GM21786 (cell line): ENCODE data around the gene ENO1.
"Not testable (repeated sequence)": the region's sequence is repeated elsewhere in the genome, so short reads cannot be mapped to it uniquely, and the experiment has no call there.

Source experiments
- ATAC-seq: cut with Tn5 transposase; IDR thresholded peaks from one replicate; pipeline ENCODE4 v1.9.1; 2021; ENCODE audit not compliant: unreplicated experiment

The ENO1 gene

GRCh38 chr1:8897505-8897904, 19.0 kb upstream of the ENO1 start:
- not testable (repeated sequence) for ATAC-seq

DNA sequence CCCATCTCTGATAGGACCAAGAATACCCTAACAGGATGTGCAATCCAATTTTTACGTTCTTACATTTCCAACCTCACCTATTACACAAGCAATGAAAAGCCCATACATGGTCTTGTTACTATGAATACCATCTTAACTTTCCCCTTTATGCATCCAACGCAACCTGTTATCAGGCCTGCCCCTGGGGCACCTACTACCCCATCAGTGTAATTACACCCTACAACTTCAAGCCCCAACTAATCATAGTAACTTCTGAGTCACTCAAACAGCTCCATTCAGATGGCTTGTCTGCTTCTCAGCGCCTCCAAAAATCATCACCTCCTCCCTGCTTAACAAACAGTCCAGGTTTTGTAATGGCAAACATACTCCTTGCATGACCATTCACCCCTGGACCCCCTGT, 18.3 kb upstream of the ENO1 start:
- ATAC-seq = not testable (repeated sequence)

GRCh38 chr1:8892026-8892425, 13.5 kb upstream of the ENO1 start:
- ATAC-seq = no peak

- ATAC-seq = no peak
Observed at GRCh38 chr1:8891401-8891800, 12.9 kb upstream of the ENO1 start.

- no peak for ATAC-seq
Observed at GRCh38 chr1:8889925-8890785, 11.7 kb upstream of the ENO1 start.

DNA sequence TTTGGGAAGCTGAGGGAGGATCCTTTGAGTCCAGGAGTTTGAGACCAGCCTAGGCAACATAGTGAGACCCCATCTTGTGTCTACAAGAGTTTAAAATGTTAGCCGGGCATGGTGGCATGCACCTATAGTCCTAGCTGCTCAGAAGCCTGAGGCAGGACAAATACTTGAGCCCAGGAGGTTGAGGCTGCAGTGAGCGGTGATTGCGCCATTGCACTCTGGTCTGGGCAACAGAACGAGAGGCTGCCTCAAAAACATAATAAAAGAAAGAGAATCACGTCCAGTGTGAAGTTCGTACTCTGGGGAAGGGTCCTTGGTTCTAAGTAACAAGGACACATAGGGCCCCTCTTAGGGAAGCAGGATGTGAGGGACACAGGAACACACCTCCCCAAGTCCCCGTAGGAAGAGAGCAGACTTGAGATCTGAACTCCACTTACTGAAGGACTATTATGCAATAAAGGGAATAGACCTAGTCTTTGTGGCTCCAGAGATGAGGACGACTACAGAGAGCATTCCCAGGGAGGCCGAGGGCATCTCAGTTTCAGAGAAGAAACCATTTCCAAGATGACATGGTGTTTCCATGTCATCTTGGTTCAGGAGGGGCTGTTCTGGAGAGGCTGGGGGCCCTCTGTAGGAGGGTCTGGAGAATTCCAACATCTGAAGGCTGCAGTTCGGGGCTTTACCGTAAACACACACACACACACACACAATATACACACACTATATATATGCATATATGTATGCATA, 10.8 kb upstream of the ENO1 start:
- no peak for ATAC-seq

DNA sequence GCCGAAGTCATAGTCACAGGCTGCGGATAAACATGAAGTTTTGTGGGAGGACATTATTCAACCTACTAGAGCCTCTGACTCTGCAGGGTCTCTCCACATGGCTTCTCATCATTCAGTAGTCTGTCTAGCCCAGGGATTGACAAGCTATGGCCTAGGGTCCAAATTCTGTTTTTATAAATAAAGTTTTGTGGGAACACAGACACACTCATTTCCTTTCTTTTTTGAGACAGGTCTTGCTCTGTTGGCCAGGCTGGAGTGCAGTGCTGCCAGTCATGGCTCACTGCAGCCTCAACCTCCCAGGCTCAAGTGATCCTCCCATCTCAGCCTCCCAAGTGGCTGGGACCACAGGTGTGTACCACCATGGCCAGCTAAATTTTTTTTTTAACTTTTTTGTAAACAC, 8.1 kb upstream of the ENO1 start:
- no peak for ATAC-seq

- not testable (repeated sequence) for ATAC-seq
Observed at GRCh38 chr1:8886031-8886524, 7.6 kb upstream of the ENO1 start.

GRCh38 chr1:8884105-8884504, 5.6 kb upstream of the ENO1 start:
- ATAC-seq = not testable (repeated sequence)

DNA sequence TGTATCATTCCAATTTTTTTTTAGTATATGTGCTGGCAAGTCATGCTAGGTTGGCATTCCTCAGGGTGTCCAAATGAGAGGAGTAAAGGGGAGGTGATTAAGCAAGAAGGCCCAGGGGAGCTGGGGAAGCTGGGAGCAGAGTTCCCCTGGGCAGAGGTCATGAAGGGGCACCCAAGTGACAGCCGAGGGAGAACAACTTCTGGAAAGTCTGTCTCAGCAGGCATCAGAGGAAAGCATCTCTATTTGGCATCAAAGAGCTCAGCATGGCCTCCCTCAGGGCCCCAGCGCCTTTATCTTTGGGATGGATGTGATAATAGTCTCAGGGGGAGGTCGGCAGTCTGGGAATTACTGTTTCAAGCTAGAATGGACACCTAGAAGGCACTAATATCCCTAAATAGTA, 5.0 kb upstream of the ENO1 start:
- no peak for ATAC-seq

DNA sequence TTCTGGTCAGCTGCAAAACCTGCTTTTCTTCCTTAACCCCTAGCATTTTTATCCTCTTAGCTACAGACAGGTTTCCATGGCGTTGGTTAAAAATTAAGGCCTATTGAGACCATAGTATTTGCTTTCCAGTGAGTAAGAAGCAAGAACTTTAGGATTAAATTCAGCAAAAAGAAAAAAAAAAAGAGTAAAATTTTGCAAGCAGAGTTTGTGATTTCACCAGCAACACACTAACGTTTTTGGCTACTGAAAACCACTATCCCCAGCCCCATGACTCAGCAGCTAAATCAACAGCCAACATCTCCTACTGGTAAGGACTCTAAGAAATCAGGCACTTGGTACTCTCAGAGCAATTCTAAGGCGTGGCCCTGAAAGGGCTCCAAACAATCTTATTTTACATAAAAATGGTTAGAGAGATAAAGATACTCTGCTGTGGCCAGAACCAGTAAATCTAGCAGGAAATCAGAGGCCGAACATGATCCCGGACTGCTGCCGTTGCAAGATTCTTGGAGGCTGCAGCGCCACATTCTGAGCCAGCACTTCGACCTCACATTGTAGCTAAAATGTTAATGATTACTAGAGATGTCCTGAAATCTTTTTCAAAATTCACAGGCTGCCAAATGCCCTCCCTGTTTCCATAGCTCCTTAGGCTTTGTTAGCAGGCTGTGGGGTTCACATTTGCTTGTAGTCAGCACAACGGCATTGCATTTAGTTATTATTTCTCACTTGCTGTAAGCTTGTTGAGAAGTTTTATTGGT, 1.6 kb upstream of the ENO1 start:
- no peak for ATAC-seq

GRCh38 chr1:8879464-8879921, 1.0 kb upstream of the ENO1 start:
- no peak for ATAC-seq

GRCh38 chr1:8878698-8879463, 395 bp upstream of the ENO1 start:
- peak; percentile 74 for ATAC-seq

DNA sequence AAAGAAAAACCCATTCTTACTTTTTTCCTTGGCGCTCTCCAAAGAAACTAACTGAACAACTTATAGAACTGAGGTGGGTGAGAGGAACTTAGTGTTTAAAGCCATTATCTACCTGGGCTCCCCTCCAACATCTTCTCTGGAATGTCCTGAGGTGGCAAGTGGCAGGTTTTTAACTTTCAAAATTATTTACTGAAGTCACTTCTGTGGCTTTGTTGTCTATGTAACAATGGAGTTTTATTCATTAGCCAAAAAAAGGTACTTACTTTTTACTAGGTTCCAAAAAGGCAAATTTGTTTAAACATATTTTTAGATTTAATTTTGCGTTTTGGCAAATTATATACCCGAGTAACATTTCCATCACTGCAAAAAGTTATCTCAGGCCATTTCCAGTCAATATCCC, 2.4 kb downstream of the ENO1 start:
- ATAC-seq = no peak

GRCh38 chr1:8875216-8875861, 3.1 kb downstream of the ENO1 start:
- no peak for ATAC-seq

DNA sequence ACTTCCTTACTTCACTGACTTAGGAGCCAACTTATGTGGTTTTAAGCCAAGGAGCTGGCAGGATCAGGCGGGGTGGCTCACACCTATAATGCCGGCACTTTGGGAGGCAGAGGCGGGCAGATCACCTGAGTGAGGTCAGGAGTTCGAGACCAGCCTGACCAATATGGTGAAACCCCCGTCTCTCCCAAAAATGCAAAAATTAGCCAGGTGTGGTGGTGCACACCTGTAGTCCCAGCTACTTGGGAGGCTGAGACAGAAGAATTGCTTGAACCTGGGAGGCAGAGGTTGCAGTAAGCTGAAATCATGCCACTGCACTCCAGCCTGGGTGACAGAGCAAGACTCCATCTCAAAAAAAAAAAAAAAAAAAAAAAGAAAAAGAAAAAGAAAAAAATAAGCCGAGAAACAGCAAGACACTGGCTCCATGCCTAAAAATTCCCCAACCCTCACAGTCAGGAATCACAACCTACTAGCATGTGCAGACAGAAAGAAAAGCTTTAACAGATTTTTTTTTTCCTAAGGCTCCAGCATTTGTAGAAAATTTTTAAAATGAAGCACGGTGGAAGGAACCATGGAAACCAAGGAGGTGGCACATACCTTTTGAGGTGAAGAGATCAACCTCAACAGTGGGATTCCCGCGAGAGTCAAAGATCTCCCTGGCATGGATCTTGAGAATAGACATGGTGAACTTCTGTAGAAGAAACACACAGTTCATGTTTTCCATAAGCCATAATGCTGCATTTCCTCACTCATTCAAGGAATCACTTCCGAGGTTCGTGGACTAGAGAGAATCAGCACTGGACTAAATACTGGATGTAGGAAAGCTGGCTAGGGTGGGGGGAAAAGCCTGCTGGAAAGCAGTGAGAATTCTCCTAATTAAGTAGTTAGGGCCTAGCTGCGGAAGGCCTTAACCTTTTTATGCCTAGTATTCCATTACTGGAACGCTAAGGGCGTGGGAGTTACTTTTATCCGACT, 4.0 kb downstream of the ENO1 start:
- ATAC-seq = no peak

- no peak for ATAC-seq
Observed at GRCh38 chr1:8873506-8874229, 4.8 kb downstream of the ENO1 start.

DNA sequence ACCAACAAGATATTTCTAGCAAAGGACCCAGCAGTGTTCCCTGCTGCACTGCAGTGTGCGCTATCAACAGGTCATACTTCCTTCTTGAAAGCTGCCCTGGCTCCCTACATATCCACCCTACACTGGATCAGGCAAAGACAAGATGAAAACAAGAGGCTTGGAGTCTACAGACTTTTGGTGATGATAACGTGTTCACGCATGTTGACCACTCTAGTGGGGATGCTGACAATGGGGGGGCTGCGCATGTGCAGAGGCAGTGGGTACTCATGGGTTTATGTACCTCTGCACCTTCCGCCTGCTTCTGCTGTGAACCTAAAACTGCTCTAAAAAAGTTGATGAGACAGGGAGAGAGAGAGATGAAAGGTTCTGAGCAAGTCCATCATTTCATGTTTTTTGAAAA, 5.5 kb downstream of the ENO1 start:
- ATAC-seq = no peak
